ENCODE measurements around the gene THAP4.

GRCh38 chr2:241613017-241613780 lies 23.8 kb downstream of the THAP4 start:
- TF ChIP-seq CTCF (IDR thresholded peaks at IDR 0.05 in 2 of 3, conservative IDR thresholded peaks at IDR 0.05 in 1 of 3; ENCODE audit: borderline replicate concordance in 1 of 3, insufficient read depth in 1 of 3, low read depth in 2 of 3, low read length in 2 of 3) (no peak), POLR2A (IDR thresholded peaks at IDR 0.05; ENCODE audit: borderline replicate concordance, extremely low read depth, insufficient read depth, insufficient read length) (no peak), CBX3 (IDR thresholded peaks at IDR 0.05; ENCODE audit: low read depth) (no peak), POLR2AphosphoS5 (IDR thresholded peaks at IDR 0.05; ENCODE audit: low read depth, low read length) (no peak), SIN3A (IDR thresholded peaks at IDR 0.05; ENCODE audit: low read depth) (no peak), CEBPB (IDR thresholded peaks at IDR 0.05; ENCODE audit: low read depth) (no peak), REST (IDR thresholded peaks at IDR 0.05; ENCODE audit: low read depth) (no peak), EZH2 (IDR thresholded peaks at IDR 0.05) (no peak), TCF7L2 (IDR thresholded peaks at IDR 0.05; ENCODE audit: borderline replicate concordance, extremely low read depth, insufficient read depth, insufficient read length) (no peak)

All from HCT116 (cell line).